Measurements from ENCODE around the gene TRIM62. TPM values are rescaled to one million over a fixed set of nuclear protein-coding genes. Genes with fewer than 3 reads are reported as not detected.

TRIM62 gene
- polyA plus RNA-seq, 1 experiment: 4.5 TPM

GRCh38 chr1:33206340-33206739 lies 24.5 kb upstream of the TRIM62 start:
- CTCF ChIA-PET: no interaction called here
- Histone ChIP-seq H3K27me3 (ENCODE audit: control insufficient read depth, insufficient read depth, low read length) (peaks cover 2% of the 10 kb centered on the region), H3K27ac (ENCODE audit: low read depth, low read length) (no peak overlapping the region), H3K4me3 (ENCODE audit: low read depth, low read length) (no peak overlapping the region), H3K9me3 (ENCODE audit: control insufficient read depth, insufficient read depth, low read length) (no peaks in the 10 kb centered on the region)
- DNase-seq (ENCODE audit: low read depth, low spot score): no peak
- POLR2A ChIA-PET: no interaction called here
- TF ChIP-seq CTCF (IDR thresholded peaks at IDR 0.05; ENCODE audit: low read depth, low read length): no peak

GRCh38 chr1:33195556-33195955 lies 13.7 kb upstream of the TRIM62 start:
- Histone ChIP-seq H3K4me3 (ENCODE audit: low read depth, low read length) (no peak overlapping the region), H3K27me3 (ENCODE audit: control insufficient read depth, insufficient read depth, low read length) (peaks cover 5% of the 10 kb centered on the region), H3K27ac (ENCODE audit: low read depth, low read length) (no peak overlapping the region), H3K9me3 (ENCODE audit: control insufficient read depth, insufficient read depth, low read length) (no peaks in the 10 kb centered on the region)
- CTCF ChIA-PET: no interaction called here
- no peak for TF ChIP-seq CTCF (IDR thresholded peaks at IDR 0.05; ENCODE audit: low read depth, low read length)
- POLR2A ChIA-PET: no interaction called here
- no peak for DNase-seq (ENCODE audit: low read depth, low spot score)

GRCh38 chr1:33191731-33192275 lies 10.0 kb upstream of the TRIM62 start:
- ChIA-PET POLR2A (no interaction called here), CTCF (no interaction called here)
- no peak for DNase-seq (ENCODE audit: low read depth, low spot score)
- no peak overlapping the region for H3K4me3 ChIP-seq (ENCODE audit: low read depth, low read length)
- peaks cover 3% of the 10 kb centered on the region for H3K27me3 ChIP-seq (ENCODE audit: control insufficient read depth, insufficient read depth, low read length)
- TF ChIP-seq CTCF (IDR thresholded peaks at IDR 0.05; ENCODE audit: low read depth, low read length): no peak
- H3K27ac ChIP-seq (ENCODE audit: low read depth, low read length): no peak overlapping the region
- H3K9me3 ChIP-seq (ENCODE audit: control insufficient read depth, insufficient read depth, low read length): no peaks in the 10 kb centered on the region

- Histone ChIP-seq H3K4me3 (ENCODE audit: low read depth, low read length) (no peak overlapping the region), H3K9me3 (ENCODE audit: control insufficient read depth, insufficient read depth, low read length) (no peaks in the 10 kb centered on the region), H3K27me3 (ENCODE audit: control insufficient read depth, insufficient read depth, low read length) (peaks cover 3% of the 10 kb centered on the region), H3K27ac (ENCODE audit: low read depth, low read length) (no peak overlapping the region)
- POLR2A ChIA-PET: no interaction called here
- DNase-seq (ENCODE audit: low read depth, low spot score): no peak
- CTCF ChIA-PET: no interaction called here
- no peak for TF ChIP-seq CTCF (IDR thresholded peaks at IDR 0.05; ENCODE audit: low read depth, low read length)
These were observed 8.9 kb upstream of the TRIM62 start for GRCh38 chr1:33190701-33191100.

GRCh38 chr1:33188572-33189275 lies 6.9 kb upstream of the TRIM62 start:
- TF ChIP-seq CTCF (IDR thresholded peaks at IDR 0.05; ENCODE audit: low read depth, low read length): no peak
- peaks cover 3% of the 10 kb centered on the region for H3K27me3 ChIP-seq (ENCODE audit: control insufficient read depth, insufficient read depth, low read length)
- no peak overlapping the region for H3K27ac ChIP-seq (ENCODE audit: low read depth, low read length)
- CTCF ChIA-PET: no interaction called here
- H3K4me3 ChIP-seq (ENCODE audit: low read depth, low read length): no peak overlapping the region
- DNase-seq (ENCODE audit: low read depth, low spot score): no peak
- POLR2A ChIA-PET: no interaction called here
- no peaks in the 10 kb centered on the region for H3K9me3 ChIP-seq (ENCODE audit: control insufficient read depth, insufficient read depth, low read length)
